HG03469 (cell line): ENCODE measurements around the gene B4GALNT1.
"Not testable (repeated sequence)": the region's sequence is repeated elsewhere in the genome, so short reads cannot be mapped to it uniquely, and the experiment has no call there.

Experiments
- ATAC-seq: cut with Tn5 transposase; IDR thresholded peaks from one replicate; pipeline ENCODE4 v1.9.1; 2021; ENCODE audit warnings: mild to moderate bottlenecking, moderate library complexity, moderate number of reproducible peaks; ENCODE audit not compliant: unreplicated experiment

The B4GALNT1 gene

DNA sequence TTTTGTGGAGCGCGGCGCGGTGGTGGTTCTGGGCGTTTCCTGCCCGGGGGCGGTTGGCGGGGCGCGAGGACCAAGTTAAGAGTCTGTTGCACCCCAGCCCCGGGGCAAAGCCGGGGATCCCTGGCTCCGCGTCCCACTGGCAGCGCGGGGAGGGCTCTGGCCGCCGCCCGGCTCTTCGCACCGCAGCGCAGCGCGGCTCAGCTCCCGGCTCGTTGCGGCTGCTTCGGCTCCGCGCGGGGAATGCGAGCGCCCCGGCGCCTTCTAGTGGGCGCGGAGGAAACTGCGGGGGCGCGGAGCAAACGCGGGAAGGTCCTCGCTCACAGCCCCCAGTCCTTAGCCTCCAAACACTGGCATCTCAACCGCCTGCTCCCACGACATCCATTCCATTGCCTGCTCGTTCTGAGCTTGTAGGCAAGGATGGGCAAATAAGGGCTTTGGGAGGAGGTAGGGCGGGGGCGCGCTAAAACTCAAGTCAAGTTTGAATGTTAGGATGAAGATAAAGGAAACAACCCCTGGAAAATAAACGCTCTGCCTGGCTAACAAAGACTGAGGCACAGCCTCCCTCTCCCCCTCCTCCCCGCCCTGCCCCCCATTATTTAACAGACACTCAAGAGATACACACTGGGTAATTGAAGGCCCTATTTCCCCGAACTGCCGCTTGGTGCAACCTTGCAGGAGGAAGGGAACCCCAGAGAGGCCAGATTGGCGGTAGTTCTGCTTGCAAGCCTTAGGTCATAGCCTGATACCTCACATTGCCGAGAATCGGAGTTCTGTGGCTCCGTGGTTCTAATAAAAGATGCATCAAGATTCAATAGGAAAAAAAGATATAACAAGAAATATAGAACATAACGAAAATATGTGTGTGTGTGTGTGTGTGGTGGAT lies at the start of gene B4GALNT1:
TSS of gene B4GALNT1 (minus strand) at position 244 of the 883 bp plus-strand sequence. CDS start 1,069 bp downstream, outside the sequence.
- ATAC-seq, result no peak

DNA sequence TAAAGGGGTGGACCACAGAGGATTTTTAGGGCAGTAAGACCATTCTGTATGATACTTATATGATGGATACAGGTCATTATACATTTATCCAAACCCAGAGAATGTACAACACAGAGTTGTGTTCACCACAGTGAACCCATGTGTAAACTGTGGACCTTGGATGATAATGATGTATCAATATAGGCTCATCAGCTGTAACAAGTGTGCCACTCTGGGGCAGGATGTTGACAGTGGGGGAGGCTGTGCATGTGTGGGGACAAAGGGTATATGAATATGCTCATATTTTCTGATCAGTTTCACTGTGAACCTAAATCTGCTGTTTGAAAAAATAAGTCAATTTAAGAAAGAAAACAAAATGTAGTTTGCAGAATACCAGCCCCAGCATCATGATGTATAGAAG lies 46.7 kb upstream of the B4GALNT1 start:
- no peak for ATAC-seq

DNA sequence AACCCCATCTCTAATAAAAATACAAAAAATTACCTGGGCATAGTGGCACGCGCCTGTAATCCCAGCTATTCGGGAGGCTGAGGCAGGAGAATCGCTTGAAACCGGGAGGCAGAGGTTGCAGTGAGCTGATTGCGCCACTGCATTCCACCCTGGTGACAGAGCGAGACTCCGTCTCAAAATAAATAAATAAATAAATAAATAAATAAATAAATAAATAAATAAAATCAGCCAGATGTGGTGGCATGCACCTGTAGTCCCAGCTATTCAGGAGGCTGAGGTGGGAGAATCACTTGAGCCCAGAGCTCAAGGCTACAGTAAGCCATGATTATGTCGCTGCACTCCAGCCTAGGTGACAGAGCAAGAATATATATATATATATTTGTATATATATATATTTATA lies 44.9 kb upstream of the B4GALNT1 start:
- ATAC-seq, result not testable (repeated sequence)

DNA sequence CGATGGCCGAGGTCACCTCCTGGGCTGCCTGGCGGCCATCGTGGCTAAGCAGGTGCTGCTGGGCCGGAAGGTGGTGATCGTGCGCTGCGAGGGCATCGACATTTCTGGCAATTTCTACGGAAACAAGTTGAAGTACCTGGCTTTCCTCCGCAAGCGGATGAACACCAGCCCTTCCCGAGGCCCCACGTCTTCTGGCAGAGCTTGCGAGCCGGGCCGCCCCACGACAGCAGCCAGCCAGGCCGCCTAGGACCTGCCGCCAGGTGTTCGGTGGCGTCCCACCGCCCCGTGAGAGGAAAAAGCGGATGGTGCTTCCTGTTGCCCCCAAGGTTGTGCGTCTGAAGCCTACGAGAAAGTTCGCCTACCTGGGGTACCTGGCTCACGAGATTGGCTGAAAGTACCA lies 41.7 kb upstream of the B4GALNT1 start:
- no peak for ATAC-seq

DNA sequence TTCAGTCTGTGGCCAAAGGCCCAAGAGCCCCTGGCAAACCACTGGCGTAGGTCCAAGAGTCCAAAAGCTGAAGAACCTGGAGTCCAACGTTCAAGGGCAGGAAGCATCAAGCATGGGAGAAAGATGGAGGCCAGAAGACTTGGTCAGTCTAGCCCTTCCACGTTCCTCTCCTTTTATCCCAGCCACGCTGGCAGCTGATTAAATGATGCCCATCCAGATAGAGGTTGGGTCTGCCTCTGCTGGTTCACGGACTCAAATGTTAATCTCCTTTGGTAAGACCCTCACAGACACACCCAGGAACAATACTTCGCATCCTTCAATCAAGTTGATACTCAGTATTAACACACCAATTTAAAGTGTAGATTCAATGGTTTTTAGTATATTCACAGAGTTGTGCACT lies 39.8 kb upstream of the B4GALNT1 start:
- ATAC-seq, result no peak

DNA sequence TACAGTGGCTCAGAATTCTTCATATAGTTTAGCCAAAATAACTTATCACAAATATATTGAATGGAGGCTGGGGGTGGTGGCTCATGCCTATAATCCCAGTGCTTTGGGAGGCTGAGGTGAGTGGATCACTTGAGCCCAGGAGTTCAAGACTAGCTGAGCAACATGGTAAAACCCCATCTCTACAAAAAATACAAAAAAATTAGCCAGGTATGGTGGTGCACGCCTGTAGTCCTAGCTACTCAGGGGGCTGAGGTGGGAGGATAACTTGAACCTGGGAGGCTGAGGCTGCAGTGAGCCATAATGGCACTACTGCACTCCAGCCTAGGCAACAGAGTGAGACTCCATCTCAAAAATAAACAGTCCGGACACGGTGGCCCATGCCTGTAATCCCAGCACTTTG lies 38.8 kb upstream of the B4GALNT1 start:
- not testable (repeated sequence) for ATAC-seq

DNA sequence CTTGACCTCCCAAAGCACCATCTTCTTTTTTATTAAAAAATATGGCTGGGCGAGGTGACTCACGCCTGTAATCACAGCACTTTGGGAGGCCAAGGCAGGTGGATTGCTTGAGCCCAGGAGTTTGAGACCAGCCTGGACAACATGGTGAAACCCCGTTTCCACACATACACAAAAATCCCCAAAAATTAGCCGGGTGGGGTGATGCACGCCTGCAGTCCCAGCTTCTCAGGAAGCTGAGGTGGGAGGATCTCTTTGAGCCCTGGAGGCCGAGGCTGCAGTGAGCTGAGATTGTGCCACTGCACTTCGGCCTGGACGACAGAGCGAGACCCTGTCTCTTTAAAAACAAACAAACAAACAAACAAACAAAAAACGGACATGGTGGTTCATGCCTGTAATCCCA lies 36.7 kb upstream of the B4GALNT1 start:
- ATAC-seq, result not testable (repeated sequence)

DNA sequence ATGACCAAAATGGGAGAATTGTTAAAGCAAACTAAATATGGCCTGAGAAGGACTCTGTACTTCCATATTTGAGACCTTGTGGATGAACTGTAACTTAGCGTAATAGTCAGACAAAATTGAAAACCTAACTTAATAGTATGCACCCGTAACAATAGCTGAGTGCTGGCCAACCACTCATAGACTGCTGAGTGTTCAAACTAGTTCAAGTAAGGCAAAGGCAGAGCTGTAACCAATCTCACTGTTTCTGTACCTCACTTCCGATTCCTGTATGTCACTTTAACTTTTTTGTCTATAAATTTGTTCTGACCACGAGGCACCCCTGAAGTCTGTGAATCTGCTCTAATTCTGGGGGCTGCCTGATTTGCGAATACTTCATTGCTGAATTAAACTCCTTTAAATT lies 33.9 kb upstream of the B4GALNT1 start:
- no peak for ATAC-seq

DNA sequence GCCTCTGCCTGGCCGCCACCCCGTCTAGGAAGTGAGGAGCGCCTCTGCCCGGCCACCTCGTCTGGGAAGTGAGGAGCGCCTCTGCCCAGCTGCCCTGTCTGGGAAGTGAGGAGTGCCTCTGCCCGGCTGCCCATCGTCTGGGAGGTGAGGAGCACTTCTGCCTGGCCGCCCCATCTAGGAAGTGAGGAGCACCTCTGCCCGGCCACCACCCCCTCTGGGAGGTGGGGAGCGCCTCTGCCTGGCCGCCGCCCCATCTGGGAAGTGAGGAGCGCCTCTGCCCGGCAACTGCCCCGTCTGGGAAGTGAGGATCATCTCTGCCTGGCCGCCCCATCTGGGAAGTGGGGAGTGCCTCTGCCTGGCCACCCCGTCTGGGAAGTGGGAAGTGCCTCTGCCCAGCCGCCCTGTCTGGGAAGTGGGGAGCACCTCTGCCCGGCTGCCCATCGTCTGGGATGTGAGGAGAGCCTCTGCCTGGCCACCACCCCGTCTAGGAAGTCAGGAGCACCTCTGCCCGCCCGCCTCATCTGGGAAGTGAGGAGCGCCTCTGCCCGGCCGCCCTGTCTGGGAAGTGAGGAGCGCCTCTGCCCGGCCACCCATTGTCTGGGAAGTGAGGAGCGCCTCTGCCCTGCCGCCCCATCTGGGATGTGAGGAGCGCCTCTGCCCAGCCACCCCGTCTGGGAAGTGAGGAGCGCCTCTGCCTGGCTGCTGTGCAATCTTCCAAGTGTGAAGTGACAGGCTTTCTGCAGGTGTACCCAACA lies 32.2 kb upstream of the B4GALNT1 start:
- not testable (repeated sequence) for ATAC-seq

DNA sequence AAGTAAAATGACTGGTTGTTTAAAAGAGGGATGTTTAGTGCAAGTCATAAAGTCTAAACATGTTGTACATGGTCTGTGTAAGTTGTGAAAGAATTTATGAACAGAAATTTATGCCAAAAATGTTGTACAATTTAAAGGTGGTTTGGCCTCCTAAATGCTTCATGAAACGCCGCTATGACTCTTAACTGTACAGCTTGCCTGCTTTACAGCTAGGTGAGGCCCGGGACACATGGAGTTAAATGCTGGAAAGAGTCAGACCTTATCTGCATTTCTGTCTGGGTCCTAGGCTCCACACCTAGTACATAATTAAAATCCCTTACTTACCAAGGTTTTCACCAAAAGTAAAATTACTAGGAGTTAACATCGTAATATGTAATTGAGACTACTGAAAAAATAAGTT lies 28.4 kb upstream of the B4GALNT1 start:
- ATAC-seq, result no peak

DNA sequence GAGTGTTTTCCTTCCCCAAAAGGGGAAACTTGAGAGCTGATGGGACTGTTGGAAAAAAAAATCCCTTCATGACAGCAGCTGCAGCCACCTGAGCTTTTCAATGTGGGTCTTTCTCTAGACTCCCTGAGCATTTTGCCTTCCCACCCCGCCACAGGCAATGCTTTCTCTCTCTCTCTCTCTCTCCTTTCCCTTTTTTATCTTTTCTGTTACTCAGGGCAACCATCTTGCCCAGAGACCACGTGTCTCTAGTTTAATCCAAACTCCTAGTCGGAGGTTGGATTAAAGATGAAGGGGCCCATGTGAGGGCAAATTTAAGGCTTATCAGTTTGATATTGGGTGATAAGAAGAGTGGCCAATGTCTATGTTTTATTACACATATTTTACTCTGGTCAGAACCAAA lies 25.9 kb upstream of the B4GALNT1 start:
- ATAC-seq, result no peak

DNA sequence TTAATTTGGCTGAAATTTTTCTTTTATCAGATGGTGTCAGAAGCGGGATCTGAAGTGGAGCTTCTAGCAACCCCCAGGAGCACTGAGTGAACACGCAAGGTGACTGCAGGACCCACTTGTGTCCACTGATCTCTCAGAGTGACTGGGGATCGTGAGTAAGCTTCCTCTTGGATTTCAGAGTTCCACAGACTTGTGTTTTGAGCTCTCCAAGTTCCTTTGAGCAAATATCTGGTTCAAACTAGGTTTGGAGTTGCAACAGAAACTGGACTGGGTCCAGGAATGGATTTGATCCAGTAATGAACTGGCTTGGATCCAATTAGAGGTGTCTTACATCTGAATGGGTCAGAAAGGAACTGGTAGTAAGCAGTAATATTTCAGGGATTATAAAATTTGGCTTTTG lies 24.7 kb upstream of the B4GALNT1 start:
- ATAC-seq, result no peak

DNA sequence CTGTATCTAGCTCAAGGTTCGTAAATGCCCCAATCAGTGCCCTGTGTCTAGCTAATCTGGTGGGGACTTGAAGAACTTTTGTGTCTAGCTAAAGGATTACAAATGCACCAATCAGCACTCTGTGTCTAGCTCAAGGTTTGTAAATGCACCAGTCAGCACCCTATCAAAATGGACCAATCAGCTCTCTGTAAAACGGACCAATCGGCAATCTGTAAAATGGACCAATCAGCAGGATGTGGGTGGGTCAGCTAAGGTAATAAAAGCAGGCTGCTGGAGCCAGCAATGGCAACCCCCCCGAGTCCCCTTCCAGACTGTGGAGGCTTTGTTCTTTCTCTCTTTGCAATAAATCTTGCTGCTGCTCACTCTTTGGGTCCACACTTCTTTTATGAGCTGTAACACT lies 23.4 kb upstream of the B4GALNT1 start:
- not testable (repeated sequence) for ATAC-seq

DNA sequence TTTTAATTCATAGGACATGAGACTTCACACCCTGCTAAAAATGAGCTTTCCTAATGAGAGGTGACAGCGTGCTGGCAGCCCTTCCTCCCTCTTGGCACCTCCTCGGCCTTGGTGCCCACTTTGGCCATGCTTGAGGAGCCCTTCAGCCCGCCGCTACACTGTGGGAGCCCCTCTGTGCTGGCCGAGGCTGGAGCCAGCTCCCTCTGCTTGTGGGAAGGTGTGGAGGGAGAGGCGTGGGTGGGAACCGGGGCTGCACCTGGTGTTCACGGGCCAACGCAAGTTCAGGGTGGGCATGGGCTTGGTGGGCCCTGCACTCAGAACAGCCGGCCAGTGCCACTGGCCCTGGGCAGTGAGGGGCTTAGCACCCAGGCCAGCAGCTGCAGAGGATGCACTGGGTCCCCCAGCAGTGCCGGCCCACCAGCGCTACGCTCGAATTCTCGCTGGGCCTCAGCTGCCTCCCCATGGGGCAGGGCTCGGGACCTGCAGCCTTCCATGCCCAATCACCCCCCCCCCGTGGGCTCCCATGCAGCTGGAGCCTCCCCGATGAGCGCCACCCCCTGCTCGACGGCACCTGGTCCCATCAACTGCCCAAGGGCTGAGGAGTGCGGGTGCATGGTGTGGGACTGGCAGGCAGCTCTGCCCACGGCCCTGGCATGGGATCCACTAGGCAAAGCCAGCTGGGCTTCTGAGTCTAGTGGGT lies 22.7 kb upstream of the B4GALNT1 start:
- ATAC-seq, result no peak

DNA sequence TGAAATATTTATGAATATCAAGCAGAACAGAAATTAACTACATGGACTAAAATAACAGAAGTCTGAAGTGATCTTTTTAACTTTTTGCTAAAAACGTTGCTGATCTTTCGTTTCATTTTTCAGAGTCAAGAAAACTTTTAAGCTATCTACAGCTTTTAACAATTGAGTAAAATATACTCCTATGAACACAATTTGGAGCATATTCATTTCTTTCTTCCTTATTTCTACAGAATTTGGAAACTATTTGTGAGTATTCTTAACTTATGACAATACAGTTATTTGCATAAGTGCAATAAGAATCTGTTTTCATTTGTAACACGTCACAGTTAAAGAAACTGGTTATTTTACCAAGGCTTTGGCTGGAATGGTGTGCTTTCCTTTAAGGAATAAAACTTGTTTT lies 21.0 kb upstream of the B4GALNT1 start:
- no peak for ATAC-seq

DNA sequence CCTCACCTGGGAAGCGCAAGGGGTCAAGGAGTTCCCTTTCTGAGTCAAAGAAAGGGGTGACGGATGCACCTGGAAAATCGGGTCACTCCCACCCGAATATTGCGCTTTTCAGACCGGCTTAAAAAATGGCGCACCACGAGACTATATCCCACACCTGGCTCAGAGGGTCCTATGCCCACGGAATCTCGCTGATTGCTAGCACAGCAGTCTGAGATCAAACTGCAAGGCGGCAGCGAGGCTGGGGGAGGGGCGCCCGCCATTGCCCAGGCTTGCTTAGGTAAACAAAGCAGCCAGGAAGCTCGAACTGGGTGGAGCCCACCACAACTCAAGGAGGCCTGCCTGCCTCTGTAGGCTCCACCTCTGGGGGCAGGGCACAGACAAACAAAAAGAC lies 13.7 kb upstream of the B4GALNT1 start:
- not testable (repeated sequence) for ATAC-seq

DNA sequence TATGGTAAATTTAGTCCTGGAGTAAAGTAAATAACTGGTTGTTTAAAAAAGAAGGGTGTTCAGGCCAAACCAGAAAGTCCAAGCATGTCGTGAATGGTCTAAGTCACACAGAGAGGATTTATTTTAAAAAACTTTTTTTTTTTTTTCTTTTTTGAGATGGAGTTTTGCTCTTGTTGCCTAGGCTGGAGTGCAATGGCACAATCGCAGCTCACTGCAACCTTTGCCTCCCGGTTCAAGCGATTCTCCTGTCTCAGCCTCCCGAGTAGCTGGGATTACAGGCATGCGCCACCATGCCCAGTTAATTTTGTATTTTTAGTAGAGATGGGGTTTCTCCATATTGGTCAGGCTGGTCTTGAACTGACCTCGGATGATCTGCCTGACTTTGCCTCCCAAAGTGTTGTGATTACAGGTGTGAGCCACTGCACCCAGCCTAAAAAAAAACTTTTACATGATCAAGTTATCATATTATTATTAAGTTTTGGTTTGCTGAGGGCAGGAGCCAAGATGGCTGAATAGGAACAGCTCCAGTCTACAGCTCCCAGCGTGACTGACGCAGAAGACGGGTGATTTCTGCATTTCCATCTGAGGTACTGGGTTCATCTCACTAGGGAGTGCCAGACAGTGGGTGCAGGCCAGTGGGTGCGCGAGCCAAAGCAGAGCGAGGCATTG lies 13.1 kb upstream of the B4GALNT1 start:
- ATAC-seq, result not testable (repeated sequence)

DNA sequence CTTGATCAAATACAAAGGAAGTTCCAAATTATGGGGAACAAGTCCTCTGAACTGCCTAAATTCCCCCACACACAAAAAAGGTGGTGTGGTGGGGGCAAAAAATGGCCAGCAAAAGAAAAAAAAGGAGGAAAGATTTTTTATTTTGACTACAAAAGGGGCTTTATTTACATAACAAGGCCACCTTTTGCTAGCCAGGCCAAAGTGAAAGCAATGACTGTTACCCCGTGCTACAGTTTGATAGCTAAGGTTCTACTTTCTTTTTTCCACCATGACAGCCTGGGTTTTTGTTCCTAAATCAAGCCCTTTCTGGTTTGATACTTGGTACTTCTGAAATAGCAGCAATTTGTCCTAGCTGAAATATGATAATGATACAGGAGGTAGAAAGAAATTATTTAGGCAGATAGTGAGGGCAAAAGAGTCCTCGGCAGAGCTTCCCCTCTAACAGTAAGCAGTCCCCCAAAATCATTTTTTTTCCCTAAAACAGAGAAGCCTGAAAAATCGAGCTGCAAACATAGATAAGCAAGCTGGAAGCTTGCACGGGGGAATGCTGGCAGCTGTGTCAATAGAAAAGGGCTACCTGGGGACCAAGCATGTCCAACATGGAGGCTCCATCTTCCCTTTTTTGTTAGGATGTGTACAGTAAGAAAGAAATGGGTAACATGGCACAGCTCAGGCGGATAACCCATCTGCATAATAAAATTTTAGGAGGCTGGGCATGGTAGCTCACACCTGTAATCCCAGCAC lies 8.9 kb upstream of the B4GALNT1 start:
- ATAC-seq, result no peak

DNA sequence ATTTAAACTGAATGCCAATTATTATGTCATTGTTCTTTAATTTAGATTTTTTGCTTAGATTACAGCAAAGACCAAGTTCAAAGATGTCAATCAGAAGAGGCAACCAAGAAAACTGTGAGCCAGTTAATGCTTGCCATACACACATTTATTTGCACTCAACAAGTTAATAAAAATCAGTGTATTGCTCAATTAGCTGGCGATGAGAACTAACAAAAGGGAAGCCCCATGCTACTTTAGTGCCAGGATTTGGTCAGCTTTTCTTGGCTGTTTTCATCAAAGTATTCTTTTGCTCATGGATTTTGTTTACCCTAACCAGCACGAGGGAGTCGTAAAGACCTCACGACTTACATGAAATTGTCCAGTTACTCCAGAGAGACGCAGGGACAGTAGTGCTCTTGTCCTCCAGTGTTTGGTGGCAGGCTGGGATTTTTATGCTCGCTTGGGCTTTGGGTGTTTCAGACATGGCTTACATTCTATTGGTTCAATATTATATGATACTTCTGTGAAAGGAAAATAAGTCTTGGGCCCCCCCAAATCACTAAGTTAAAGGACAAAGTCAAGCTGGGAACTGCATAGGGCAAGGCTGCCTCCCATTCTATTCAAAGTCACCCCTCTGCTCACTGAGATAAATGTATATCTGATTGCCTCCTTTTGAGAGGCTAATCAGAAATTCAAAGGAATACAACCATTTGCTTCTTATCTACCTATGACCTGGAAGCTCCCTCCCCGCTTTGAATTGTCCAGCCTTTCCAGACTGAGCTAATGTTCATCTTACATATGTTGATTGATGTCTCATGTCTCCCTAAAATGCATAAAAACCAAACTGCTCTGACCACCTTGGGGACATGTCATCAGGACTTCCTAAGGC lies 7.4 kb upstream of the B4GALNT1 start:
- ATAC-seq, result no peak
